HG03469 (cell line): ENCODE results near the gene CBL.
"Not testable (repeated sequence)": the region's sequence is repeated elsewhere in the genome, so short reads cannot be mapped to it uniquely, and the experiment has no call there.

Source experiments
- ATAC-seq: cut with Tn5 transposase; IDR thresholded peaks from one replicate; pipeline ENCODE4 v1.9.1; 2021; ENCODE audit warnings: mild to moderate bottlenecking, moderate library complexity, moderate number of reproducible peaks; ENCODE audit not compliant: unreplicated experiment

The CBL gene

GRCh38 chr11:119209186-119209585, 3.0 kb downstream of the CBL start:
- ATAC-seq, result no peak

GRCh38 chr11:119210050-119210449, 3.9 kb downstream of the CBL start:
- ATAC-seq, result no peak

- ATAC-seq, result no peak
Measured at GRCh38 chr11:119218141-119218878, 12.2 kb downstream of the CBL start.

DNA sequence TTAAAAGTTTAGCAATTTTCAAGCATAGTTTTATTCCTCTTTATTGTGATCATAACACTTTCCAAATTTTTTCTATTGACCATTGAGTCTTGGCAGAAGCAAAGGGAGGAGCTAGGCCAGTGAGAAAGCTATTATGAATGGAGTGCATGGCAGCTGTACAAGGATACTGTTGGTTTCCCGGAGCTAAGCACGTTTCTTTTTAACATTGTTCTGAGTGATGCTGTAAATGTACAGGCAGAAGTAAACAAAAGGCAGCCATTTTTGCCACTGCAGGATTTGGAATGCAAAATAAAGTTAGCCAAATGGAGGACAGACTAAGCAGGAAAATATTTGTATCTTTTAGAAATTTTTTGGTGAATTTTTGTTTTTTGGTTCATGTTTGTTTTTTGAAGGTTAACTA, 16.2 kb downstream of the CBL start:
- ATAC-seq, result no peak

GRCh38 chr11:119222891-119223290, 16.8 kb downstream of the CBL start:
- ATAC-seq, result no peak

DNA sequence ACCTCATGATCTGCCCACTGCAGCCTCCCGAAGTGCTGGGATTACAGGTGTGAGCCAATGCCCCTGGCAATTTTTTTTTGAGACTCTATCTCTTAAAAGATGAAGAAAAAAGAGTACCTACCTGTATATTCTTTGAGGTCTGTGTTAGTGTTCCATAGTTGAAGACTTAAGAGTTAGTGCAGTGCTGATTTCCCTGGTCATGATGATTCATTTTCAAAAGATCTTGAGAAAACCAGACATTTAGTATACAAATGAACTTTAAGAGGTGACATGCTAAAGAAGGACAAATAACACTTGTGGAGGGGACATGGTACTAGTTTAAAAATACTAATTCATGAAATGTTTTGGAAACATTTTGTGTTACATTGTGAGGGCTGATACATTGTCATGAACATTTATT, 17.7 kb downstream of the CBL start:
- no peak for ATAC-seq

DNA sequence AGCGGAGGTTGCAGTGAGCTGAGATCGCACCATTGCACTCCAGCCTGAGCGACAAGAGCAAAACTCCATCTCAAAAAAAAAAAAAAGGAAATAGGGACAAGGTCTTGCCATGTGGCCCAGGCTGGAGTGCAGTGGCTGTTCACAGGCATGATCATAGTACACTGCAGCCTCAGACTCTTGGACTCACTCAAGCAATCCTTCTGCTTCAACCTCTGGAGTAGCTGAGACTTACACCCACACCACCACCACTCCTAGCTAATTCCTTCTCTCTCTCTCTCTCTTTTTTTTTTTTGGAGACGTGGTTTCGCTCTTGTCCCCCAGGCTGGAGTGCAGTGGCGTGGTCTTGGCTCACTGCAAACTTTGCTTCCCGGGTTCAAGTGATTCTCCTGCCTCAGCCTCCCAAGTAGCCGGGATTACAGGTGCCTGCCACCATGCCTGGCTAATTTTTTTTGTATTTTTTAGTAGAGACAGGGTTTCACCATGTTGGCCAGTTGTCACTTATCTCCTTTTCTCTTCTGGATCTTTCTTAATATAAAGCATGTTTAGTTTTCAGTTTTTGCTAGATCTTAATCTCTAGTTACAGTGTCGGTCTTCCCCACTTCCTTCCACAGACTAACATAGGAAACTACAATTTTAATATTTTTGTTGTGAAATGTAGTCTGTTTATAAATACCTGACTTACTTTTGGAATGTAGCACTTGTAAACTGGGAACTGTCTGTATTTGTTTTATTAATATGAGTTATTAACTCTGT, 22.6 kb downstream of the CBL start:
- not testable (repeated sequence) for ATAC-seq

DNA sequence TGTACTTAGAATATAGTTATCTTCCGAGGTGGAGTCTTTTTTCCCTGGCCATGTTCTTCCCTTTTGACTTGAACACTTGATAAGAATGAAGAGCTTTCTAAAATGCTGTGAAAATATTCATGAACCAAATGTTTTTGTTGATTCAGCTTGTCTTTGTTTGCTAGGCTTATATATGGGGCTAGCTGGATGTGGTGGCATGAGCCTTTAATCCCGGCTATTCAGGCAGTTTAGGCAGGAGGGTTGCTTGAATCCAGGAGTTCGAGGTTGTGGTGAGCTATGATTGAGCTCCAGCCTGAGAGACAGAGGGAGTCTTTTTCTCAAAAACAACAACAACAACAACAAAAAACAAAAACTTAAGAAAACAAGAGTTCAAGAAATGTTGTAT, 23.1 kb downstream of the CBL start:
- ATAC-seq, result no peak

GRCh38 chr11:119229741-119230140, 23.6 kb downstream of the CBL start:
- no peak for ATAC-seq

DNA sequence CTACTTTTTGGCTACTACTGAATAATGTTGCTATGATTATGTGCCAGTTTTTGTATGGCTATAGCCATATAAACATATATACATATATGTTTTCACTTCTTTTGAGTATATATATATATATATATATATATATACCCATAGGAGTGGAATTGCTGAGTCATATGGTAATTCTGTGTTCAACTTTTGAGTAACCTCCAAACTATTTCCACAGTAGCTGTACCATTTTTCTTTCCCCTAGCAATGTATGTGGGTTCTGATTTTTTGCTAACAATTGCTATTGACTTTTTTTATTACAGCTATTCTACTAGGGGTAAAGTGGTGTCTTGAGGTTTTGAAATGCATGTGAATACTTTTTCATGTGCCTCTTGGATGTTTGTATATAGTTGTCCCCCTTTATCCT, 30.4 kb downstream of the CBL start:
- no peak for ATAC-seq

DNA sequence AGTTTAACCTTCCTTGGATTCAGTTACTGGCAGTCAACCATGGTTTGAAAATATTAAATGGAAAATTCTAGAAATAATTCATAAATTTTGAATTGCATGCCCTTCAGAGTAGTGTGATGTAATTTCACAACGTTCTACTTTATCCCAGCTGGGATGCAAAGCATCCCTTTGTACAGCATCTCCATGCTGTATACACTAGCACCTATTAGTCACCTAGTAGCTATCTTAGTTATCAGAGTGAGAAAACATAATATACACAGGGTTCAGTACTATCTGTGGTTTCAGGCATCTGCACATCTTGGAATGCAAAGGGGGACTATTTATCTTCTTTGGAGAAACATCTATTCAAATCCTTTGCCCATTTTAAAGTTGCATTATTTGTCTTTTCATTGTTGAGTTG, 30.8 kb downstream of the CBL start:
- ATAC-seq, result no peak

- ATAC-seq, result no peak
Measured at GRCh38 chr11:119237515-119237914, 31.4 kb downstream of the CBL start.

- ATAC-seq, result no peak
Measured at GRCh38 chr11:119248750-119249670, 42.9 kb downstream of the CBL start.

- ATAC-seq, result no peak
Measured at GRCh38 chr11:119249671-119250010, 43.5 kb downstream of the CBL start.

DNA sequence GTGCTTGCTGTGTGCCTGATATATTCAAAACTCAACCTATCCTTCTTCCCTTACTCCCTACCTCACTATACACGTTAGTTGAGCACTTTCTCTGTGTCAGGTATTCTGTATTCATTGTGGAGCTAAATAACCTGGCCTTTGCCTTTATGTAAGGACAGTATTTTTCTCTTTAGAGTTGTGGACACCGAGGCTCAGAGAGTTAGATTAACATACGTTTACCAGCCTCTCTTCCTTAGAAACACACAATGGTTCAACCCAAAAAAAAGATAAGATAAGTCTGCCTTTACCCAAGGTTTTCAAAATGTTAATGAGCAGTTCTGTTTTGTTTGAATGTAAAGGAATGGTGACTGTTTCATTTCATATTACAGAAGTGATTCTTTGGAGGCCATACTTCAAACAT, 45.0 kb downstream of the CBL start:
- ATAC-seq, result no peak

- ATAC-seq, result no peak
Measured at GRCh38 chr11:119254239-119254638, 48.1 kb downstream of the CBL start.

- ATAC-seq, result no peak
Measured at GRCh38 chr11:119258180-119258579, 52.0 kb downstream of the CBL start.

- no peak for ATAC-seq
Measured at GRCh38 chr11:119258983-119259382, 52.8 kb downstream of the CBL start.

DNA sequence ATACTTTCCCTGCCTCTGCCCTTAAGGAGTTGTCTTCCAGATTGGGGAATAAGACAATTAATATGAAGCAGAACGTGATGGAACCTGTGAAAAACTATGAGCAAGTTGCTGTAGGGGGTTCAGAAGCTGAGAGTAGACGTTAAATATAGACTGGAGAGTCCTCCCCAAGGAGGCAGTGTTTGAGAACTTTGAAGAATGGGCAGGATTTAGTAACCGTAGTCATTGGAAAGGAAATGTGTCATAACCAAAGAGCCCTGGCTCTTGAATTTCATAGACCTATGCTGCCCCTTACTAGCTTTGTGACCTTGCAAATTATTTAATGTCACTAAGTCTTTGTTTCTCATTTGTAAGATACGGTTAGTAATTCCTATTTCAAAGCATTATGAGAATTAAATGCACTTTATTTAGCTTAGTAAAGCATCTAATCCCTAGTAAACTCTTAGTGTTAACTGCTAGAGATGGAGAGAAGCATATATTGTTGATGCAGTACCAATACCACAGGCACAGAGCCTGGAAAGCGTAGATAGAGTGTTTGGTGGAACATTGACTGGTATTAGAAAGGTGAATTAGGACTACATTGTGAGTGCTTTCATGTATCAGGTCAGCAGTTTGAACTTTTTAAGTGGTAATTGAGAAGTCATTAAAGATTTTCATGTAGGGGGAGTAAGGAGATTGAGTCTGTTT, 56.7 kb downstream of the CBL start:
- no peak for ATAC-seq

DNA sequence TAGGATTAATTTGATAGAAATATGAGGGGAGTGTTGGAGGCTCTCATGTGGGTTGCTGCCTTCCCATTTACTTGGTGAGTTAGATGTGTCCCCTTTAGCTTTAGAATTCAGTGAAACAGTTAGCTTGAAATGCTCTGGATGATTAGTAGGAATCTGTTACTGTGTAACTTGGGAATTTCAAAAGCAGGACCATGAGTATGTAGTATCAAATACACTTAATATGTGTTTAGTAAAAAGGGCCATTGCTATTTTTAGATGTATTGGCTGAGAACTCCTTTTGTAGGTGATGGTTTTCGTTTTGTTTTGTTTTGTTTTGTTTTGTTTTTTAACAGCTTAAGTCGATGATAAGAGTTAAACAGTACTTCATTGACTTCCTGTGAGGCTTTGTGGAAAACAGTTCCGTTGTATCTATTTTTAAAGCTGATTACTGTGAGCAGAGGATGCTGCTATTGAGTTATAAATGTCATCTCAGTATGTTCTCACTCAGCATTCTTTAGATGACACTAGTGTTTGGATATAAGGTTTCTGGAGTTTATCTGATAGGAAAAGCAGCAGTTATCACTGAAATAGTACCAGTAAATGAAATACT, 57.3 kb downstream of the CBL start:
- ATAC-seq, result no peak

DNA sequence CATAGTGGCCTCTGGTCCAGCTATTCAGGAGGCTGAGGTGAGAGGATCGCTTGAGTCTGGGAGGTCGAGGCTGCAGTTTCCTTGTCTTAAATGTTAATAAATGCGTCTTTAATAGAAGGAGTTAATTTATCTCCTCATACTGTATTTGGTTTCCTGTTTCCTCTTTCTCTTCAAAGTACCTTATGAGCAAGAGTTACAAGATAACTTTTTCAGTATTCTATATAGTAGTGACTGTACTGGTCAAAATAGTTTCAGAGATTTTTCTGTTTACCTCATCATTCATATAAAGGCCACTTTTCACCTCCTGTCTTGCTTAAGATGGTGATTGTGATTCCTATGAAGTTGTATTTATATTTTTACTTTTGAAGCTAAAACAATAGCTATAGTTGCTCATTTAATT, 59.9 kb downstream of the CBL start:
- no peak for ATAC-seq
